ENCODE measurements around the gene SETD2. TPM values are rescaled to one million over a fixed set of nuclear protein-coding genes. Genes with fewer than 3 reads are reported as not detected.

SETD2 gene
- total and polyA plus RNA-seq, 2 of the 8 experiments (the other 6 are each of a cell fraction or from before 2014, with no cell fraction given) = 15.7 to 46.3 TPM

DNA sequence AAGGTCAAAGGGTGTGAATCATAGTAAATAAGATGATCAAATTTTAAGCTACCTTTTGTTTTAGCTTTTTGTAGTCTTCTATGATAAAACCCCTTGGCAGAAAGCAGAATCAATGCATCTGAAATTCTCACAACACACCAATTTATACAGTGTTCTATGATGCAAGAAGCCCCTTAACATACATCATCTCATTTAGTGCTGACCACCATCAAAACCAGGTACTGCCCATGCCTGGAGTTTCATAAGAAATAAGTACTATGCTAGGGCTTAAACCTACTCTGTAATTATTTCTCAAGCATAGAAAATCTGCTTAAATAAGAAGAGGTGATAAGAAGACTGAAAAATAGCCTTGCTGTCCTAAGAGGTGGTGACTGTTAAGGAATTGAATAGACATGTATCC lies 116.8 kb downstream of the SETD2 start:
- H4K20me1 ChIP-seq (replicated peaks in 1 of 2; ENCODE audit: control insufficient read depth in 1 of 2, insufficient read depth in 2 of 2, low read length in 2 of 2) = no peaks in the 10 kb centered on the region
- no peak overlapping the region for H4K91ac ChIP-seq (replicated peaks; ENCODE audit: insufficient read length, low read length)
- no peak overlapping the region for H3K18ac ChIP-seq (ENCODE audit: extremely low read depth, low read length)
- H4K8ac ChIP-seq (ENCODE audit: extremely low read depth, insufficient read depth, low read length) = no peak overlapping the region
- FAIRE-seq (no peak), DNase-seq (ENCODE audit: low read depth in 1 of 2, low spot score in 2 of 2) (no peak)
- H3K4me2 ChIP-seq (ENCODE audit: insufficient read depth in 1 of 2, low read depth in 2 of 2, low read length in 2 of 2) = no peak overlapping the region
- no peak overlapping the region for H4K5ac ChIP-seq (ENCODE audit: insufficient read length, low read depth, low read length)
- ChIA-PET POLR2A (ENCODE audit: partially characterized antibody) (interaction anchor here (1.6 kb wide), 1 partner anchor 38 kb away, joined by 3 read pairs; no protein-coding TSS in a partner anchor), CTCF (ENCODE audit: partially characterized antibody) (no interaction called here)
- no peak overlapping the region for H2BK12ac ChIP-seq (ENCODE audit: low read depth, low read length)
- H2BK20ac ChIP-seq (ENCODE audit: low read length) = no peak overlapping the region
- H3K4me3 ChIP-seq (ENCODE audit: extremely low read depth in 1 of 4, insufficient read depth in 2 of 4, low read depth in 3 of 4, low read length in 4 of 4) = no peak overlapping the region
- no peaks in the 10 kb centered on the region for H3K23me2 ChIP-seq (ENCODE audit: low read depth, low read length)
- H3K4me1 ChIP-seq (replicated peaks in 1 of 4; ENCODE audit: control insufficient read depth in 3 of 4, insufficient read depth in 4 of 4, low read length in 3 of 4) = no peaks in the 10 kb centered on the region
- H3K27ac ChIP-seq (ENCODE audit: low read depth, low read length) = no peak overlapping the region
- H3K36me3 ChIP-seq (ENCODE audit: control insufficient read depth in 2 of 4, insufficient read depth in 4 of 4, low read length in 3 of 4) = peaks cover 0 to 19% (median 6%) of the 10 kb centered on the region in 4 experiments; a peak in 4 of 8 replicates
- H3K4ac ChIP-seq (replicated peaks; ENCODE audit: insufficient read length, low read depth, low read length) = no peak overlapping the region
- H2BK120ac ChIP-seq (replicated peaks; ENCODE audit: low read depth, low read length) = no peak overlapping the region
- no peak overlapping the region for H3K23ac ChIP-seq (ENCODE audit: insufficient read length)
- H3K9ac ChIP-seq (replicated peaks in 1 of 4; ENCODE audit: extremely low read depth in 1 of 4, low read depth in 3 of 4, low read length in 3 of 4) = no peak overlapping the region
- H3K56ac ChIP-seq (replicated peaks; ENCODE audit: insufficient read length, low read depth, low read length) = no peak overlapping the region
- peaks cover 0 to 3% of the 10 kb centered on the region in 2 experiments; a peak in 1 of 4 replicates for H3K79me2 ChIP-seq (ENCODE audit: control insufficient read depth in 1 of 2, insufficient read depth in 2 of 2, low read length in 2 of 2)
- H3K9me3 ChIP-seq (ENCODE audit: insufficient read depth in 2 of 2, low read depth in 1 of 2, low read length in 1 of 2) = no peaks in the 10 kb centered on the region
- no peak overlapping the region for H2AFZ ChIP-seq (ENCODE audit: low read length)
- no peaks in the 10 kb centered on the region for H3K27me3 ChIP-seq (replicated peaks in 1 of 4; ENCODE audit: control insufficient read depth in 3 of 4, extremely low read depth in 1 of 4, insufficient read depth in 3 of 4, low read length in 3 of 4)
- peaks cover 3% of the 10 kb centered on the region for H3K79me1 ChIP-seq (ENCODE audit: low read depth, low read length)
- no peak overlapping the region for H2BK15ac ChIP-seq (ENCODE audit: low read length)
- no peak overlapping the region for H3K14ac ChIP-seq (ENCODE audit: insufficient read length)
- TF ChIP-seq SP1 (IDR thresholded peaks at IDR 0.05; ENCODE audit: low read depth, low read length) = no peak
- TF ChIP-seq CTBP2 (IDR thresholded peaks at IDR 0.05; ENCODE audit: borderline replicate concordance, insufficient read depth, insufficient read length, low read length) = no peak
- TF ChIP-seq, protein P1, sequence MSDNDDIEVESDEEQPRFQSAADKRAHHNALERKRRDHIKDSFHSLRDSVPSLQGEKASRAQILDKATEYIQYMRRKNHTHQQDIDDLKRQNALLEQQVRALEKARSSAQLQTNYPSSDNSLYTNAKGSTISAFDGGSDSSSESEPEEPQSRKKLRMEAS (IDR thresholded peaks at IDR 0.05) = no peak
- no peak for TF ChIP-seq EGR1 (IDR thresholded peaks at IDR 0.05; ENCODE audit: borderline replicate concordance, low read depth, low read length)
- no peak for TF ChIP-seq CREB1 (IDR thresholded peaks at IDR 0.05)
- TF ChIP-seq POLR2AphosphoS5 (IDR thresholded peaks at IDR 0.05; ENCODE audit: low read depth, low read length) = no peak
- TF ChIP-seq KDM4A (IDR thresholded peaks at IDR 0.05; ENCODE audit: low read depth, low read length, severe bottlenecking) = no peak
- no peak for TF ChIP-seq CBX8 (IDR thresholded peaks at IDR 0.05; ENCODE audit: borderline replicate concordance, low read depth, low read length)
- TF ChIP-seq HDAC6 (IDR thresholded peaks at IDR 0.05; ENCODE audit: low read depth, low read length) = no peak
- no peak for TF ChIP-seq YY1 (IDR thresholded peaks at IDR 0.05; ENCODE audit: low read depth, low read length)
- no peak for TF ChIP-seq MAFK (IDR thresholded peaks at IDR 0.05; ENCODE audit: low read depth, low read length)
- no peak for TF ChIP-seq JUN (IDR thresholded peaks at IDR 0.05; ENCODE audit: low read depth, low read length)
- no peak for TF ChIP-seq SP2 (IDR thresholded peaks at IDR 0.05; ENCODE audit: low read length)
- TF ChIP-seq KDM5A (IDR thresholded peaks at IDR 0.05; ENCODE audit: low read length) = no peak
- TF ChIP-seq CHD1 (IDR thresholded peaks at IDR 0.05; ENCODE audit: low read depth, low read length) = no peak
- no peak for TF ChIP-seq SRF (IDR thresholded peaks at IDR 0.05; ENCODE audit: low read depth, low read length)
- no peak for TF ChIP-seq TCF12 (IDR thresholded peaks at IDR 0.05; ENCODE audit: low read depth, low read length)
- no peak for TF ChIP-seq GTF2F1 (IDR thresholded peaks at IDR 0.05; ENCODE audit: borderline replicate concordance, low read depth, low read length)
- no peak overlapping the region for H2AK5ac ChIP-seq (ENCODE audit: low read depth, low read length)
- H2BK5ac ChIP-seq (ENCODE audit: low read depth, low read length) = no peak overlapping the region

All from H1 (cell line).